CD4-positive, alpha-beta T cell treated with Interferon alpha-2 for 1 hour (primary cell): ENCODE measurements around the gene CLN3.
"Not testable (repeated sequence)": the region's sequence is repeated elsewhere in the genome, so short reads cannot be mapped to it uniquely, and the experiment has no call there.

Experiments
- DNase-seq, 2 donors: peaks; one replicate each; pipeline ENCODE4 v3.0.0-alpha.2; 2020 to 2022

The CLN3 gene

GRCh38 chr16:28491970-28492474 lies at the start of gene CLN3:
CLN3 (minus strand) TSS chr16:28492074; CDS start chr16:28491759, 315 bp downstream.
- DNase-seq = peak; percentile 91

GRCh38 chr16:28540346-28540745 lies 48.5 kb upstream of the CLN3 start:
- no peak for DNase-seq

DNA sequence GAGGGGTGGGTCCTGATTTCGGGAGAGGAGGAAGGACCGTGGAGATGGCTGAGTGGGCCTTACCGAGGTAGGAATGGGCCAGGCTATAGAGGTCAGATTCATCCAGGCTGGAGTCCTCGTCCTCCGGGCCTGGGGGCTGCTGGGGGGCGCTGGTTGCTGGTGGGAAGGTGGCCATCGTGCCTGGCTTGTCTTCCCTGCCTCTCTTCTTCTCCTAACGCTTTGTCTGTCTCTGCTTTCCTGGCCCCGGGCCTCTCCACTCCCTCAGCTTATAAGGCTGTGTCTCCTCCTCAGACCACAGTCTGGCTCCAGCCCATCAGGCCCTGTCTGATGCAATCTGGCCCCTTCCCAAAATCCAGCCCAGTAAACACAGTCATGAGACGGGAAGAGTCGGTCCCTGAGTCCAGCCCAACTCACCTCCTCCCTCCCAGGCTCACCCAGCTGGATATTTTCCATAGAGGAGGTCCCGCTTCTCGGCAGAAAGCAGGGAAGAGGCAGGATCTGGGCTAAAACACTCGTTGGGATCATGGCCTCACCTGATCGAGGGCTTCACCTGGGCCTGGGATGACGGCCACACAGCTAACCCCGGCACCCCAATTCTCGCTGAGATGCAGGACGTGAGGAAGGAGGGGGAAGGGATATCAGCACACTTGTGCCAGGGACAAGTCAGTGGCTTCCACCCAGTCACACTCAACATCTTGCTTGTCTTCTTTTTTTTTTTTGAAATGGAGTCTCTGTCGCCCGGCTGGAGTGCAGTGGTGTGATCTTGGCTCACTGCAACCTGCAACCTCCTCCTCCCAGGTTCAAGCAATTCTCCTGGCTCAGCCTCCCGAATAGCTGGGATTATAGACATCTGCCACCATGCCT lies 47.1 kb upstream of the CLN3 start, which contains the start of gene NUPR1:
TSS of gene NUPR1 (minus strand) at position 242 of the 864 bp plus-strand sequence. CDS start at position 175, 67 bp downstream.
- no peak for DNase-seq

DNA sequence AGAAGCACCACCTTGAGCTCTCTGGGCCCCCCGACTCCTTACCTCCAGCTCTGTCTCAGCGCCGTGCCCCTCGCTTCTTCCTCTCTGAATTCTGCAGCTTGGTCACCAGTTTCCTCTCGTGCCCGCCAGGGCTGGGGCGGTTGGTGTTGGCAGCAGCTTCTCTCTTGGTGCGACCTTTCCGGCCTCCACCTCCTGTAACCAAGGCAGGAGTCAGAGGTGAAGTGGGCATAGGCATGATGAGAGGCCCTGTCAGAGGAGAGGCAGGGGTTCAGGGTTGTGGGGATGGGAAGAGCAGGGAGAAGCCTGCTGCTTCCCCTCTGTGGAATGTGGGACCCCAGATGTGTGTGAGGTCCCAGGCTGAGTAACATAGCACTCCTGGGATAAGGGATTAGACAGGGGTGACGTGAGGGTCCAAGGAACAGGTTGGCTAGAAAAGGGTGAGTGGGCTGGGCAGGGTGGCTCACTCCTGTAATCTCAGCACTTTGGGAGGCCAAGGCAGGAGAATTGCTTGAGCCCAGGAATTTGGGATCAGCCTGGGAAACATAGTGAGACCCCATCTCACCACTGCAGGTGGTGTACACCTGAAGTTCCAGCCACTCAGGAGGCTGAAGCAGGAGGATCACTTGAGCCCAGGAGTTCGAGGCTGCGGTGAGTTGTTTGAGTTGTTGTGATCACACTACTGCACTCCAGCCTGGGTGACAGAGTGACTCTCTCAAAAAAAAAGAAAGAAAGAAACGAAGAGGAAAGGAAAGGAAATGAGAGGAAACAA lies 46.3 kb upstream of the CLN3 start:
- no peak for DNase-seq

GRCh38 chr16:28537076-28537475 lies 45.2 kb upstream of the CLN3 start:
- DNase-seq = no peak

- DNase-seq = peak; percentile 38 to 67
These were observed 42.9 kb upstream of the CLN3 start for GRCh38 chr16:28534542-28535373.

DNA sequence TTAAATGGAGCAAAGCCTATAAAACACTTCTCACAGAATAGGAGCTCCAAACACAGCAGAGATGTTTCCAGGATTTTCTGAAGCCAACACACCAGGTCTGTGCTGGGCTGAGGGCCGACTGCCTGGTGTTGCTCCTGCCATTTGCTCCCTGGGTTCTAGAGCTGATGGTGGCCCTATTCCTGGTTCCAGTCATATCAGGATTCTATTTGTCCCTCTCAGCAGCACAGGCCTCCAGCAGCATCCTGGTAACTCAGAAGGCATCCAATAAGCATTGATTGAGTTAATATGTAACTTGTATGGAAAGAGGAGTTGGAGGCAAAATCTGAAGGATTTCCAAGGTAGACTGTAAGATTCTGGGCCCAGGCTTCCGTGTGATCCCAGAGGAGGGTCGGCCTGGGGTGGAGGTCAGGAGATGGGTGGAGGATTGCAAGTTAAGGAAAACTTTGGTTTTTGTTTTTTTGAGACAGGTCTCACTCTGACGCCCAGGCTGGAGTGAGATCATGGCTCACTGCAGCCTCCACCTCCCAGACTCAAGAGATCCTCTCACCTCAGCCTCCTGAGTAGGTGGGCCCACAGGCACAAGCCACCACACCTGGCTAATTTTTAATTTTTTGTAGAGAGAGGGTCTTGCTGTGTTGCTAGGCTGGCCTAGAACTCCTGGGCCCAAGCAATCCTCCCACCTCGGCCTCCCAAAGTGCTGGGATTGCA lies 41.2 kb upstream of the CLN3 start:
- no peak for DNase-seq

GRCh38 chr16:28531777-28532744 lies 40.2 kb upstream of the CLN3 start:
- no peak for DNase-seq

DNA sequence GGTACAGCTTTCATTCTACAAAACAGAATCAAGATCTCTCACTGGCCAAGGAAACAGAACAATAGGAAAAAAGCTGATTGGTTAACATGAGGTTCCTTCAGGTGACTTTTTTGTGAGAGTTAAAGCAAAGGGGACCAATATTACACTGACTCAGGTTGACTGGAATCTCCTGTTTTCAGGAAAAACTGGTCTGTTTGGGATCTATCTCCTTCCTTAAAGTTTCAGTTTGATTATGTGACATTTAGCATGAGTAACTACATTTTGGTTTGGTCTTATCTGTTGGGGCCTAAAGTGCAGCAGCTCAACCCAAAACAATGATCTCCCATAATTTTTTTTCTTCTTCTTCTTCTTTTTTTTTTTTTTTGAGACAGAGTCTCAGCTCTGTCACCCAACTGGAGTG lies 37.2 kb upstream of the CLN3 start:
- DNase-seq = no peak

DNA sequence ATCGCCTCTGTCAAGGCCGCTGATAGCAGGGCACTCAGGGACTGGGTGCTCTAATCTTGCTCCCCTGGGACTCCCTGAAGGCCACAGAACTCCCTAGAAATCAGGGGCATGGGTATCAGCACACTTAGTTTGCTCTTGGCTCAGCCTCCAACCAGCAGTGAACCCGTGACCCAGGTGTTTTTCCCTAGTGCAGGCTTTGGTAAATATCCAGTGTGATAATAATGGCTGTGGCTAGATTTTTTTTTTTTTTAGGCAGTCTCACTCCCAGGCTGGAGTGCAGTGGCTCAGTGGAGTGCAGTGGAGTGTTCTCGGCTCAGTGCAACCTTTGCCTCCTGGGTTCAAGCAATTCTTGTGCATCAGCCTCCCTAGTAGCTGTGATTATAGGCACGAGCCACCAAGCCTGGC lies 36.6 kb upstream of the CLN3 start:
- no peak for DNase-seq

- no peak for DNase-seq
These were observed 36.1 kb upstream of the CLN3 start for GRCh38 chr16:28527985-28528384.

DNA sequence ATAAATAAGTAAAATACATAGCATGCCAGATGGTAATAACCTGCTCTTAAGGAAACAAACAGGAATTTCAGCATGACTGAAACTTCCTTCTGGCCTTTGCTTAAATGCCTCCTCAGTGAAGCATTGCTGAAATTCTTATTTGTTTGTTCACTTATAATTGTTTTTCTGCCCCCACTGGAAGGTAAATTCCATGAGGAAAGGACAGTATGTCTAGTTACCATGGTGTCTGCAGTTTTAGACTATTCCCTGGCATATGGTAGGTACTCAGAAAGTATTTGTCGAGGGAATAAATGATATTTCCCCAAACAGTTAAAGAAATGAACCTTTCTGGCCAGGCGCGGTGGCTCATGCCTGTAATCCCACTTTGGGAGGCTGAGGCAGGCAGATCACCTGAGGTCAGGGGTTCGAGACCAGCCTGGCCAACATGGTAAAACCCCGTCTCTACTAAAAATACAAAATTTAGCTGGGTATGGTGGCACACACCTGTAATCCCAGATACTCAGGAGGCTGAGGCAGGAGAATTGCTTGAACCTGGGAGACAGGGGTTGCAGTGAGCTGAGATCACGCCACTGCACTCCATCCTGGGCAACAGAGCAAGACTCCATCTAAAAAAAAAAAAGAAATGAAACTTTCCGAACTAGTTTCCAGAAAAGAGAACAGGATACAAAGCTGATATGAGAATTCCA lies 35.4 kb upstream of the CLN3 start:
- DNase-seq = not testable (repeated sequence)

- DNase-seq = no peak
These were observed 34.6 kb upstream of the CLN3 start for GRCh38 chr16:28526201-28527099.

- peak; percentile 37 to 39 for DNase-seq
These were observed 32.9 kb upstream of the CLN3 start for GRCh38 chr16:28524681-28525171.

DNA sequence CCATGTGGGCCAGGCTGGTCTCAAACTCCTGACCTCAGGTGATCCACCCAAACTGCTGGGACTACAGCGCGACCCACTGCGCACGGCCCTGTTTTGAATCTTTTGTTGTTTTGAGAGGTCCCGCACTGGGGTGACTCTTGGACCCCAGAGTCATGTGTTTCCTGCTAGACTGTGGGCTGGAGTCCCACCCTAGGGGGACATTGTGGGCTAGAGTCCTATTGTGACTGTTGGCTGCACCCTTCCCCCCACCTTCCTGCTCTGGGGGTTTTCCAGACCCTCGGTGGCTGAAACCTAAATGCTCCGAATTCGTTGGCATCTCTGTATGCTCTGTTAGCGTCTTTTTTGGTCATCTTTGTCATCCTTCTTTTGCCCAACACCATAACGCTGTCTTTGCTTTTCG lies 30.9 kb upstream of the CLN3 start:
- no peak for DNase-seq

DNA sequence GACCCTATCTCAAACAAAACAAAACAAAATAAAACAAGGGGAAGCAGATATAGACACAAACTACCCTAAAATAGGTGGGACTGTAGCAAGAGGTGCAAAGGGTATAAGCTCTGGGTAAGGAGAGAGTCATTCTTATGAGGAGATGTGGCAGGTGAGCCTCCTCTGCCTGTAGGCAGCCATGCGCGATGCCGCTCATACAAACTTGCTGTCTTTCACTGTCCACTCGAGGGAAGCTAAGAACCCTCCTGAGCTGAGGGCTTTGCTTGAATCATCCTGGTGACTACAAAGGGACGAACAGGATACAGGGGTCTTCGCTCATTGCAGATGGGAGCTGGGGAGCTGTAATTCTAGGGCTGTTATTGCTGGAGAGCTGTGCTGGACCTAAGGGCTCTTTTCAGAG lies 29.6 kb upstream of the CLN3 start:
- no peak for DNase-seq

- DNase-seq = no peak
These were observed 28.8 kb upstream of the CLN3 start for GRCh38 chr16:28520672-28521071.

GRCh38 chr16:28514246-28514645 lies 22.4 kb upstream of the CLN3 start:
- DNase-seq = no peak
